Pancreas (tissue), 10 donors: ENCODE measurements around the gene RPS3. TPM values are rescaled to one million over a fixed set of nuclear protein-coding genes. Genes with fewer than 3 reads are reported as not detected.

Experiments
- ATAC-seq, 4 donors: fragments of 200-7000 bp; cut with Tn5 transposase; one replicate each; pipeline versions ENCODE4 v1.8.0 to v1.9.1; 2020; ENCODE audit warnings: mild to moderate bottlenecking in 4 of 4, moderate library complexity in 4 of 4
- DNase-seq, 6 donors: peaks; one replicate each; pipeline ENCODE4 v3.0.0-alpha.2; 2020
- FAIRE-seq: peaks from 2 replicates; lab custom pipeline; 2012; peaks lifted over from hg19 to GRCh38; lab: Jason Lieb, UNC
- H3K27ac ChIP-seq, 4 donors: fragments of 200-600 bp; sonication (generic); 1 replicate in 3 of 4; 2 replicates in 1 of 4; pipeline versions ENCODE4 v1.5.0 to v1.8.0; 2020
- H3K27me3 ChIP-seq, 4 donors: fragments of 200-600 bp; one replicate each; pipeline ENCODE4 v1.8.0; 2021
- H3K36me3 ChIP-seq, 3 donors: fragments of 200-600 bp; sonication (generic) in 1 of 3; one replicate each; pipeline versions ENCODE4 v1.5.0 to v1.8.0; 2020 to 2021
- H3K4me1 ChIP-seq, 3 donors: fragments of 200-600 bp; one replicate each; pipeline ENCODE4 v1.8.0; 2021
- H3K4me3 ChIP-seq, 4 donors: fragments of 200-600 bp; sonication (generic) in 2 of 4; one replicate each; pipeline versions ENCODE4 v1.5.0 to v1.8.0; 2020 to 2021
- H3K9me3 ChIP-seq, 4 donors: fragments of 200-600 bp; one replicate each; pipeline ENCODE4 v1.8.0; 2021
- CTCF ChIP-seq, 4 donors: fragments of 200-600 bp; sonication (generic) in 3 of 4; IDR thresholded peaks; one replicate each; pipeline versions ENCODE4 v1.5.0 to v1.8.0; 2021; ENCODE audit warnings: antibody characterized with exemption in 4 of 4
- WGBS, 2 donors: extraction: QIAGEN DNeasy Blood & Tissue Kit; methylation state at CpG; one replicate each; pipeline ENCODE4 v1.1.7; 2013; 5-methylcytosine and 5-hydroxymethylcytosine counted together
- intact Hi-C, 3 donors: fragments of 100-400 bp; cut with DNase I; formaldehyde crosslinking; loops; one replicate each; pipeline versions ENCODE4 v1.11.1 to v1.14.2; 2022
- polyA plus RNA-seq, 2 donors: library from polyadenylated mRNA; stranded (reverse); fragments of 200-250 nt; gene quantifications; one replicate each; pipeline ENCODE4 v1.2.3, GENCODE V29; 2013
- total RNA-seq, 6 donors: library from RNA; stranded (reverse); fragmentation: NEBNext Ultra II Directional in 4 of 6; extraction: Animal tissue kit (Norgen Biotek cat#: 25700) in 4 of 6; gene quantifications; one replicate each; pipeline versions ENCODE4 v1.2.1 to v1.2.4, GENCODE V29; 2021 to 2023
- donor health status: healthy with polysubstance abuse.
- donor health status: DM: no; HTN: no; CAD: no; lungs with moderate emphysema.
- donor health status: DM: no; HTN: no; CAD: no.
- donor health status: control.
- donor health status: control.
- donor health status: Bipolar disorder and iron deficiency.
- donor health status: DM: yes; HTN: yes; CAD: no.
- donor health status: DM: no; HTN: no; CAD: no.
- donor health status: DM: no; HTN: no; CAD: no.
- donor health status: DM: yes; HTN: yes; CAD: no.

RPS3 gene
- total and polyA plus RNA-seq, 8 donors: 824 to 1,938 (median 1,393) TPM

- Histone ChIP-seq H3K9me3 (no peaks in the 10 kb centered on the region), H3K36me3 (no peaks in the 10 kb centered on the region), H3K27me3 (no peaks in the 10 kb centered on the region), H3K4me3 (no peak overlapping the region), H3K27ac (no peak overlapping the region), H3K4me1 (peaks cover 0 to 3% (median 0%) of the 10 kb centered on the region in 3 donors)
- 89 to 94% methylated on average over 12 of the region's 12 CpGs for WGBS, 2 donors
- TF ChIP-seq CTCF (IDR thresholded peaks at IDR 0.05): no peak
- no peak for FAIRE-seq
- peak in 2 of 6 donors; percentile 12 to 62 for DNase-seq
- intact Hi-C loops: no loop called here
- ATAC-seq: no peak
Observed at GRCh38 chr11:75434886-75435570, 35.7 kb downstream of the RPS3 start.

- no peaks in the 10 kb centered on the region for H3K27me3 ChIP-seq
- DNase-seq (peak in 1 of 6 donors; percentile 17), ATAC-seq (no peak), FAIRE-seq (no peak)
- no peak for TF ChIP-seq CTCF (IDR thresholded peaks at IDR 0.05)
- intact Hi-C loops: no loop called here
- WGBS, 2 donors: 90 to 93% methylated on average over 9 of the region's 9 CpGs
- no peaks in the 10 kb centered on the region for H3K36me3 ChIP-seq
- peaks cover 0 to under 1% (median 0%) of the 10 kb centered on the region in 3 donors for H3K4me1 ChIP-seq
- no peaks in the 10 kb centered on the region for H3K9me3 ChIP-seq
- H3K27ac ChIP-seq: no peak overlapping the region
- H3K4me3 ChIP-seq: no peak overlapping the region
Observed at GRCh38 chr11:75435571-75435925, 36.2 kb downstream of the RPS3 start.

GRCh38 chr11:75436806-75437205, 37.5 kb downstream of the RPS3 start:
- 93 to 95% methylated on average over 8 to 9 of the region's 9 CpGs for WGBS, 2 donors
- no peak for TF ChIP-seq CTCF (IDR thresholded peaks at IDR 0.05)
- DNase-seq: peak in 2 of 6 donors; percentile 5 to 45
- Histone ChIP-seq H3K4me3 (no peak overlapping the region), H3K9me3 (no peaks in the 10 kb centered on the region), H3K27ac (no peak overlapping the region), H3K36me3 (no peaks in the 10 kb centered on the region), H3K27me3 (no peaks in the 10 kb centered on the region), H3K4me1 (no peaks in the 10 kb centered on the region)
- ATAC-seq: no peak
- intact Hi-C loops: no loop called here
- FAIRE-seq: no peak

- H3K36me3 ChIP-seq: no peaks in the 10 kb centered on the region
- H3K27me3 ChIP-seq: no peaks in the 10 kb centered on the region
- no peak overlapping the region for H3K27ac ChIP-seq
- ATAC-seq (no peak), DNase-seq (peak in 2 of 6 donors; percentile 1 to 20), FAIRE-seq (no peak)
- H3K9me3 ChIP-seq: no peaks in the 10 kb centered on the region
- 92 to 94% methylated on average over 13 of the region's 13 CpGs for WGBS, 2 donors
- no peak overlapping the region for H3K4me3 ChIP-seq
- no peaks in the 10 kb centered on the region for H3K4me1 ChIP-seq
- intact Hi-C loops: no loop called here
- TF ChIP-seq CTCF (IDR thresholded peaks at IDR 0.05): no peak
Observed at GRCh38 chr11:75437966-75438659, 38.8 kb downstream of the RPS3 start.

GRCh38 chr11:75439026-75439425, 39.7 kb downstream of the RPS3 start:
- no peak for ATAC-seq

More at GRCh38 chr11:75439026-75439425, 39.7 kb downstream of the RPS3 start:
- no peaks in the 10 kb centered on the region for H3K36me3 ChIP-seq
- no peaks in the 10 kb centered on the region for H3K27me3 ChIP-seq
- intact Hi-C loops: no loop called here
- WGBS, 2 donors: 84 to 85% methylated on average over 14 of the region's 14 CpGs
- H3K4me3 ChIP-seq: no peak overlapping the region
- H3K27ac ChIP-seq: no peak overlapping the region
- no peaks in the 10 kb centered on the region for H3K9me3 ChIP-seq
- FAIRE-seq: no peak
- H3K4me1 ChIP-seq: no peaks in the 10 kb centered on the region
- DNase-seq: peak in 2 of 6 donors; percentile 15 to 46
- no peak for TF ChIP-seq CTCF (IDR thresholded peaks at IDR 0.05)
